ENCODE measurements around the gene ENSA. TPM values are rescaled to one million over a fixed set of nuclear protein-coding genes. Genes with fewer than 3 reads are reported as not detected.

The ENSA gene
- total and polyA plus RNA-seq, 3 donors from 2014 or later = 76.5 to 104 (median 84.5) TPM

DNA sequence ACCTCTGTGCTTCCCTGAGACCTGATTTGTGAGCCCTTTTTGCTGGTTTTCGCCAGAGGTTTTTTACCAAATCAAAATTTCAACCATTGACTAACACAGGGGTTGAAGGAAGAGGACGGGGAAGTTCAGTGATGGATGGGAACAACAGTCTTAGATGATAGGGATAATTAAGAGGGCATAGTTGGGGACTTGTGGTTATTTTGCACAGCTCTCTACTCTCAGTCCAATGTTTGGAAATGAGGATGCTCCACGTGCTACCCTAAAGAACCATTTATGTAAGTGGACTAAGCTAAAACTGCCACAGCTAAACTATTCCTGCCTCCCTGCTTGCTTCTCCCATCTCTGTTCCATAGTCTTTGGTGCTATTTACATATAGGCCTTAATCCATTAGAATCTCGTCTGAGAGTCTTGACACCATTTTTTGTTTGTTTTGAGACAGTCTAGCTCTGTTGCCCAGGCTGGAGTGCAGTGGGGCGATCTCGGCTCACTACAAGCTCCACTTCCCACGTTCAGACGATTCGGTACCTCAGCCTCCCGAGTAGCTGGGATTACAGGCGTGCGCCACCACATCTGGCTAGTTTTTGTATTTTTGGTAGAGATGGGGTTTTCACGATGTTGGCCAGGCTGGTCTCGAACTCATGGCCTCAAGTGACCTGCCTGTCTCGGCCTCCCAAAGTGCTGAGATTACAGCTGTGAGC is 49.3 kb downstream of the ENSA start:
- WGBS, 2 donors = 55 to 63% methylated on average over 14 to 15 of the region's 15 CpGs
- Histone ChIP-seq H3K9me3 (no peaks in the 10 kb centered on the region), H3K27ac (peak overlapping the region; percentile 100), H3K4me1 (peaks cover 18% of the 10 kb centered on the region), H3K4me3 (peak overlapping the region; percentile 92 to 100), H3K36me3 (ENCODE audit: low read depth, missing control alignments) (no peaks in the 10 kb centered on the region), H3K27me3 (no peaks in the 10 kb centered on the region)
- TF ChIP-seq POLR2A (IDR thresholded peaks at IDR 0.05) = no peak
- TF ChIP-seq, protein P1, sequence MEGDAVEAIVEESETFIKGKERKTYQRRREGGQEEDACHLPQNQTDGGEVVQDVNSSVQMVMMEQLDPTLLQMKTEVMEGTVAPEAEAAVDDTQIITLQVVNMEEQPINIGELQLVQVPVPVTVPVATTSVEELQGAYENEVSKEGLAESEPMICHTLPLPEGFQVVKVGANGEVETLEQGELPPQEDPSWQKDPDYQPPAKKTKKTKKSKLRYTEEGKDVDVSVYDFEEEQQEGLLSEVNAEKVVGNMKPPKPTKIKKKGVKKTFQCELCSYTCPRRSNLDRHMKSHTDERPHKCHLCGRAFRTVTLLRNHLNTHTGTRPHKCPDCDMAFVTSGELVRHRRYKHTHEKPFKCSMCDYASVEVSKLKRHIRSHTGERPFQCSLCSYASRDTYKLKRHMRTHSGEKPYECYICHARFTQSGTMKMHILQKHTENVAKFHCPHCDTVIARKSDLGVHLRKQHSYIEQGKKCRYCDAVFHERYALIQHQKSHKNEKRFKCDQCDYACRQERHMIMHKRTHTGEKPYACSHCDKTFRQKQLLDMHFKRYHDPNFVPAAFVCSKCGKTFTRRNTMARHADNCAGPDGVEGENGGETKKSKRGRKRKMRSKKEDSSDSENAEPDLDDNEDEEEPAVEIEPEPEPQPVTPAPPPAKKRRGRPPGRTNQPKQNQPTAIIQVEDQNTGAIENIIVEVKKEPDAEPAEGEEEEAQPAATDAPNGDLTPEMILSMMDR (IDR thresholded peaks at IDR 0.05) = peak in 1 of 3 experiments; percentile 1
- intact Hi-C loops (cut with DNase I; ENCODE audit: low total_unique reads) = no loop called here
- DNase-seq = no peak

DNA sequence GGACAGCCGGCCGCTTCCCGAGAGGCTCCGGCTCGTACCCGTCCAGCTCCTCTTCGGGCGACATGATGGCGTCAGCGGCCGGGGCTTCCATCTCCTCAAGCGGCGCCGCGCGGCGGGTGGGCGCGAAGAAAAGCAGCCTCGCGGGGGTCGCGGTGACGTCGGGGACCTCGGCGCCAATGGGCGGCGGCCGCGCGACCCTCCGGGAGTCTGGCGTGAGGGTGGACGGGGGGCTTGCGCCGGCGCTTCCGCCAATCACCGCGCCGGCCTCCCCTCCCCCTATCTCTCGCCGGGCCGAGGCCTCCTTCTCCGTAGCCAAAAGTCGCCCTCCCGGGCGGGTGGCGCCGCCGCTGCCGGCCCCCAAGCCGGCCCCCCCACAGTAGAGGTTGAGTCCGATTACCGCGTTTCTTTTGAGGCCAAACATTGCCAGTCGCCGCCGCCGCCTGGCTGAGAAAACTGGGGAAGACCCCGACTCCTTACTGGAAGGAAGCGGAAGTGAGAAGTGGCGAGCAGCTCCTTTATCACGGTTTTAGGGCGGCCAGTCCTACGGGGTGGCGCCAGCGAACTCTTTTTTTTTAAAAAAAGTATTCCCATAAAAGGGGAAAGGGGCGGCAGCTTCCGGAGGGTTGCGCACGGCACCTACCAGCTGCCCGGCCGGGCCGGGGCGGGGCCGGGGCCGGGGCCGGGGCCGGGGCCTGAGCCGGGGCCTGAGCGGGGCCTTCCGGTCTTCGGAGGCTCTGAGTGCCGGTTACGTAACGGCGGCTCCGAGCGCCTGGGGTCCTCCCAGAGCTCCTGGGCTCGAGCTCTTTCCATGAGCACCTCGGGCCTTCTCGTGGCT is 50.1 kb downstream of the ENSA start, which contains the start of gene MCL1:
TSS of gene MCL1 (minus strand) at position 501 of the 835 bp plus-strand sequence. CDS start at position 421, 80 bp downstream.
- WGBS, 2 donors = 0% methylated on average over 6 to 93 of the region's 94 CpGs
- peaks cover 25% of the 10 kb centered on the region for H3K4me1 ChIP-seq
- TF ChIP-seq, protein P1 (IDR thresholded peaks at IDR 0.05) = peak in 1 of 3 experiments; percentile 26
- TF ChIP-seq POLR2A (IDR thresholded peaks at IDR 0.05) = peak; percentile 62
- no peaks in the 10 kb centered on the region for H3K36me3 ChIP-seq (ENCODE audit: low read depth, missing control alignments)
- H3K4me3 ChIP-seq = peak within 1 kb of the TSS; percentile 92 to 100
- peak within 1 kb of the TSS; percentile 100 for H3K27ac ChIP-seq
- intact Hi-C loops (cut with DNase I; ENCODE audit: low total_unique reads) = no loop called here
- H3K9me3 ChIP-seq = no peaks in the 10 kb centered on the region
- no peaks in the 10 kb centered on the region for H3K27me3 ChIP-seq
- DNase-seq = peak; percentile 95

DNA sequence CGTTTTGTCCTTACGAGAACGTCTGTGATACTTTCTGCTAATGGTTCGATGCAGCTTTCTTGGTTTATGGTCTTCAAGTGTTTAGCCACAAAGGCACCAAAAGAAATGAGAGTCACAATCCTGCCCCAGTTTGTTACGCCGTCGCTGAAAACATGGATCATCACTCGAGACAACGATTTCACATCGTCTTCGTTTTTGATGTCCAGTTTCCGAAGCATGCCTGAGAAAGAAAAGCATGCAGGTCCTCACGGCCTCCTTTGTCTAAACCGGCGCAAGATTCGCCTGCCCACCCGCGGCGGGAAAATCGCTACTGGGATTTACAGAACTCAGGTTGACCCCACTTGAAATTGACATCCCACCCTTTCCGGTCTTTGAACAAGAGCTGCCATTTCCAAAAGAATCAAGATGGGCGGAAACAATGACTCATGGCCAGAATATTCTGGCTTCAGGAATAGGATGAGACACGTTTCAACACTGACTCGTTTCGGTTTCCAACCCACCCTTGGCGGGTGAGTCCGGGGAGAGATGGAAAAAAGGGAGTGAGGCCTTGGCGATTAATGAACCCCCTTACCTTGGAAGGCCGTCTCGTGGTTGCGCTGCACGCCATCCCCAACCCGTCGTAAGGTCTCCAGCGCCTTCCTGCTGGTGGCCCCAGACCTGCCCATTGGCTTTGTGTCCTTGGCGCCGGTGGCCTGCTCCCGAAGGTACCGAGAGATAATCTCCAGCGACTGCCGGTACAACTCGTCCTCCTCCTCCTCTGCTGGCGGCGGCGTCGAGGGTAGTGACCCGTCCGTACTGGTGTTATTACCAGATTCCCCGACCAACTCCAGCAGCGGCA is 50.9 kb downstream of the ENSA start:
- Histone ChIP-seq H3K9me3 (no peaks in the 10 kb centered on the region), H3K4me1 (peaks cover 31% of the 10 kb centered on the region), H3K27ac (peak overlapping the region; percentile 100), H3K4me3 (peak overlapping the region; percentile 92 to 100), H3K27me3 (no peaks in the 10 kb centered on the region), H3K36me3 (ENCODE audit: low read depth, missing control alignments) (no peaks in the 10 kb centered on the region)
- intact Hi-C loops (cut with DNase I; ENCODE audit: low total_unique reads) = no loop called here
- TF ChIP-seq, protein P1 (IDR thresholded peaks at IDR 0.05) = no peak
- TF ChIP-seq POLR2A (IDR thresholded peaks at IDR 0.05) = no peak
- WGBS, 2 donors = 0 to 1% methylated on average over 37 to 50 of the region's 50 CpGs
- DNase-seq = peak; percentile 45

DNA sequence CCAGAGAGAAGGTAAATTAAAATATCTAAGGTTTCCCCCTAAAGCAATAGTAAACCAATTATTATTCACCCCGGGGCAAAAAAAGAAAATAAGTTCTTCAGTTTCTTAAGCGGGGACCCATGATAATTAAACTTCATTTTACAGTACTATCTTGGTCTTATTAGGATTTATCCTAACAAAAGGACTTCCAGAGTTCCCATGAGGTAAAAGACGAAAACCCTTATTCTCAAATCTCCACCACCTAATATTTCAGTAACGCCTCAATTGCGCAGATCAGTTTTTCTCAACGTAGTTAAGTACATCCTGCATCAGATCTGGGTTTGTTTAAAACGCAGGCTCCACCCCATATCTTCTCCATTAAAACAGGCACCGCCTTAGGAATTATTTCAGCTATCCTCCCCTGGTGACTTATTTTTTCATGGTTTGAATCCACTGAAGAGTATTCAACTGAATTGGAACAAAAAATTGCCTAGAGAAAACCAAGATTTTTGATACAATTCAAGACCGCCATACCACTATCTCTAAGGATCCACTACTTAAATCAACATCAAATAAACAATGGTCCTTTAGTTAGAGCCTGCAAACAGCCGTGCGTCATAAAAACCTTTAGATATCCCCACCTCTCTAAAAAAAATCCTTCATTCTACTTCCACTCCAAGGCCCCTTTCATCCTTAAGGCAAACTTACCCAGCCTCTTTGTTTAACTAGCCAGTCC is 51.7 kb downstream of the ENSA start:
- Histone ChIP-seq H3K4me3 (peak overlapping the region; percentile 92 to 100), H3K27ac (peak overlapping the region; percentile 100), H3K4me1 (peaks cover 36% of the 10 kb centered on the region), H3K36me3 (ENCODE audit: low read depth, missing control alignments) (no peaks in the 10 kb centered on the region), H3K27me3 (no peaks in the 10 kb centered on the region), H3K9me3 (no peaks in the 10 kb centered on the region)
- TF ChIP-seq POLR2A (IDR thresholded peaks at IDR 0.05) = no peak
- TF ChIP-seq, protein P1 (IDR thresholded peaks at IDR 0.05) = no peak
- WGBS, 2 donors = 1% methylated on average over 11 of the region's 11 CpGs
- DNase-seq = no peak
- intact Hi-C loops (cut with DNase I; ENCODE audit: low total_unique reads) = no loop called here

Measured in testis (tissue), 3 donors.